GM18951 (cell line): ENCODE measurements around the gene KISS1R.
"Not testable (repeated sequence)": the region's sequence is repeated elsewhere in the genome, so short reads cannot be mapped to it uniquely, and the experiment has no call there.

ENCODE experiments used
- POLR2A ChIP-seq: IDR thresholded peaks from 4 replicates; pipeline ENCODE4 v1.6.1; 2011; ENCODE audit warnings: mild to moderate bottlenecking; ENCODE audit not compliant: insufficient read length, insufficient read depth; ENCODE audit errors: extremely low read depth
- in situ Hi-C: fragments of 300-500 bp; cut with MboI; formaldehyde crosslinking; loops from one replicate; pipeline ENCODE4 v1.12.0; 2022; ENCODE audit warnings: low sequenced_read_pairs, mixed read lengths, inconsistent platforms; ENCODE audit not compliant: unreplicated experiment

The KISS1R gene

DNA sequence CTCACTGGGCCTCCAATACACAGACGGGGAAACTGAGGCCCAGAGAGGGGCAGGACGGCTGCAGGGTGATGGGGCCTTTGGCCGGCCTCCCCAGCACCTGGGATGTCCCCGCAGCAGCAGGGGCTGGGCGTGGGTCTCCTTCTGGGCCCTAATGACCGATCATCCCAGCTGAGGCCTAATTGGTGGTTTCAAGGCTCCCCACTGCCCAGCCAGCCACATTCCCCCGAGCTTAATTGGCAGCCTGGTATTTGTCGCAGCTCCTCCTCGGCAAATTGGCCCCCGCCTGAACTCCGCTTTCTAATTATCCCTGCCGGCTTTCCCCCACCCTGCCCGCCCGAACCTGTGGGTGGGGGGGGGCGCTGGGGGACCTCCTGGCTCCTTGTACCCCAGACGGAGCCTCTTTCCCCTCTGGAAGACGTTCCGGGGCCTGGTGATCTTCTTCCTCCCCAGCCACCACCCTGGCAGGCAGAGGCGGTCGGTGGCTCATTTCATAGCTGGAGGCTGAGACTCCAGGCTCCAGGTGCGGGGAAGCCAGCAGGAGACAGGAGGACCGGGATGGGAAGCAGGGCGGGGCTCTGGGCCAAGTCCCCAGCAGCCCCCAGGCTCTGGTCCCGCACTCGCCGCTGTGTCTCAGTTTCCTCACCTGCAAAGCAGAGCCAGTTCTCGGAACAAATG lies 39.8 kb downstream of the KISS1R start:
- no peak for TF ChIP-seq POLR2A
- in situ Hi-C loops: no loop called here

GRCh38 chr19:957578-957977 lies 40.4 kb downstream of the KISS1R start:
- in situ Hi-C loops: not testable (repeated sequence)

GRCh38 chr19:958967-959855 lies 42.1 kb downstream of the KISS1R start:
- in situ Hi-C loops: no loop called here

GRCh38 chr19:960020-960419 lies 42.9 kb downstream of the KISS1R start:
- TF ChIP-seq POLR2A: no peak
- in situ Hi-C loops: no loop called here

More at GRCh38 chr19:958967-959855, 42.1 kb downstream of the KISS1R start:
- TF ChIP-seq POLR2A: no peak

GRCh38 chr19:960601-960938 lies 43.4 kb downstream of the KISS1R start:
- in situ Hi-C loops: no loop called here
- TF ChIP-seq POLR2A: no peak

GRCh38 chr19:961866-962620 lies 44.9 kb downstream of the KISS1R start:
- in situ Hi-C loops: no loop called here
- no peak for TF ChIP-seq POLR2A

GRCh38 chr19:962683-963400 lies 45.7 kb downstream of the KISS1R start:
- TF ChIP-seq POLR2A: no peak
- in situ Hi-C loops: no loop called here

- in situ Hi-C loops: no loop called here
- no peak for TF ChIP-seq POLR2A
Observed at GRCh38 chr19:963486-963951, 46.4 kb downstream of the KISS1R start.

DNA sequence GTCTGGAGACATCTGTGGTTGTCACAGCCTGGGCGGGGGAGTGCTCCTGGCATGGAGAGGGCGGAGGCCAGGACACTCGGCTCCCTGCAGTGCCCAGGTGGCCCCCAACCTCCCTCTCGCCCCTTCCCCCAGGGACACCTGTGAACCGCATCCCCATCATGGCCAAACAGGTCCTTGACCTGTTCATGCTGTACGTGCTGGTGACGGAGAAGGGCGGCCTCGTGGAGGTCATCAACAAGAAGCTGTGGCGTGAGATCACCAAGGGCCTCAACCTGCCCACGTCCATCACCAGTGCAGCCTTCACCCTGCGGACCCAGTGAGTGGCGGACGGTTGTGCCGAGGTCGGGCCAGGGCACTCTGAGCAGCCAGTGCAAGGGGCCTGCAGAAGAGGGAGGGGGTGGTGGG lies 47.0 kb downstream of the KISS1R start:
- no peak for TF ChIP-seq POLR2A
- in situ Hi-C loops: no loop called here

GRCh38 chr19:964761-965694 lies 47.9 kb downstream of the KISS1R start:
- no peak for TF ChIP-seq POLR2A
- in situ Hi-C loops: no loop called here

DNA sequence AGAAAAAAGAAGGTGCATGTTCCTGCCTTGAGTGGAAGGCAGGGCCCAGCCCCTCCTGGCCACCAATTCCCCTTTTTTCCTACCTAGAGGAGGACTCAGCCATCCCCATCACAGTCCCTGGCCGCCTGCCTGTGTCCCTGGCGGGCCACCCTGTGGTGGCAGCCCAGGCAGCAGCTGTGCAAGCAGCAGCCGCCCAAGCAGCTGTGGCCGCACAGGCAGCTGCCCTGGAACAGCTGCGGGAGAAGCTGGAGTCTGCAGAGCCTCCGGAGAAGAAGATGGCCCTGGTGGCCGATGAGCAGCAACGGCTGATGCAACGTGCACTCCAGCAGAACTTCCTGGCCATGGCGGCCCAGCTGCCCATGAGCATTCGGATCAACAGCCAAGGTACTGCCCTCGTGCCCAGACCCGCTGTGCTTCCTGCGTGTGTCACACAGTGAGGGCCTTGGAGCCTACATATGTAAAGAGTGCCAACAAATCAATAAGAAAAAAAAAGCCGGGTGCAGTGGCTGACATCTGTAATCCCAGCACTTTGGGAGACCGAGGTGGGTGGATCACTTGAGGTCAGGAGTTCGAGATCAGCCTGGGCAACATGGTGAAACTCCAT lies 49.5 kb downstream of the KISS1R start:
- no peak for TF ChIP-seq POLR2A
- in situ Hi-C loops: no loop called here
